ENCODE results near the gene SKIDA1. TPM values are rescaled to one million over a fixed set of nuclear protein-coding genes. Genes with fewer than 3 reads are reported as not detected.
A peak's percentile ranks its signal among the peaks of the same experiment; 100 is the strongest.
"Not testable (repeated sequence)": the region's sequence is repeated elsewhere in the genome, so short reads cannot be mapped to it uniquely, and the experiment has no call there.

SKIDA1 gene
- total RNA-seq (1 to 10 TPM in 3 of 4 donors, under 1 TPM in 1; 0.82 to 4.2 (median 3.4) TPM), polyA plus RNA-seq (under 1 TPM in 1 of 3 donors, not detected in 2; 0.10 TPM)

GRCh38 chr10:21525367-21526187 lies at the start of gene SKIDA1:
Gene SKIDA1 (minus strand): TSS chr10:21525682. CDS start chr10:21517822, 7,860 bp downstream.
- H3K27ac ChIP-seq: peak within 1 kb of the TSS; percentile 97 to 99 (median 98)
- H3K36me3 ChIP-seq: no peaks in the 10 kb centered on the region
- H3K27me3 ChIP-seq: no peaks in the 10 kb centered on the region
- TF ChIP-seq POLR2AphosphoS5 (IDR thresholded peaks at IDR 0.05) (peak; percentile 4 to 77 (median 62)), EP300 (IDR thresholded peaks at IDR 0.05) (peak in 2 of 4 donors; percentile 17 to 42), CTCF (IDR thresholded peaks at IDR 0.05) (no peak)
- H3K9me3 ChIP-seq: no peaks in the 10 kb centered on the region
- H3K4me1 ChIP-seq: peaks cover 0 to 54% (median 28%) of the 10 kb centered on the region in 4 donors
- intact Hi-C loops (cut with DNase I): loop anchor here (5.0 to 10.0 kb wide), 2 partner anchors 817 to 909 kb away; no protein-coding TSS in a partner anchor
- 1% methylated on average over 64 of the region's 64 CpGs for WGBS, 2 donors
- peak; percentile 93 for DNase-seq
- H3K4me3 ChIP-seq: peak within 1 kb of the TSS; percentile 49 to 74 (median 68)

GRCh38 chr10:21574514-21574913 lies 49.0 kb upstream of the SKIDA1 start:
- intact Hi-C loops (cut with DNase I); H3K27ac ChIP-seq; H3K36me3 ChIP-seq; H3K27me3 ChIP-seq; DNase-seq; H3K9me3 ChIP-seq; H3K4me3 ChIP-seq: not testable (repeated sequence)
- peaks cover 0 to 23% (median 18%) of the 10 kb centered on the region in 4 donors for H3K4me1 ChIP-seq
- 93 to 95% methylated on average over 2 of the region's 2 CpGs for WGBS, 2 donors

GRCh38 chr10:21572578-21572977 lies 47.1 kb upstream of the SKIDA1 start:
- H3K36me3 ChIP-seq: no peaks in the 10 kb centered on the region
- 78 to 87% methylated on average over 3 of the region's 3 CpGs for WGBS, 2 donors
- H3K9me3 ChIP-seq: no peaks in the 10 kb centered on the region
- H3K27ac ChIP-seq: no peak overlapping the region
- no peak overlapping the region for H3K4me3 ChIP-seq
- intact Hi-C loops (cut with DNase I): no loop called here
- no peak for TF ChIP-seq POLR2AphosphoS5 (IDR thresholded peaks at IDR 0.05)
- TF ChIP-seq EP300 (IDR thresholded peaks at IDR 0.05): no peak
- TF ChIP-seq POLR2A (IDR thresholded peaks at IDR 0.05): no peak
- TF ChIP-seq CTCF (IDR thresholded peaks at IDR 0.05): no peak
- H3K4me1 ChIP-seq: peaks cover 0 to 23% (median 18%) of the 10 kb centered on the region in 4 donors
- peak; percentile 66 for DNase-seq
- H3K27me3 ChIP-seq: no peaks in the 10 kb centered on the region

GRCh38 chr10:21570761-21571521 lies 45.5 kb upstream of the SKIDA1 start:
- H3K4me1 ChIP-seq: peaks cover 0 to 23% (median 18%) of the 10 kb centered on the region in 4 donors
- H3K4me3 ChIP-seq: no peak overlapping the region
- intact Hi-C loops (cut with DNase I): no loop called here
- TF ChIP-seq EP300 (IDR thresholded peaks at IDR 0.05): no peak
- no peak for TF ChIP-seq CTCF (IDR thresholded peaks at IDR 0.05)
- no peak for TF ChIP-seq POLR2A (IDR thresholded peaks at IDR 0.05)
- no peak for TF ChIP-seq POLR2AphosphoS5 (IDR thresholded peaks at IDR 0.05)
- H3K9me3 ChIP-seq: no peaks in the 10 kb centered on the region
- no peak overlapping the region for H3K27ac ChIP-seq
- 85% methylated on average over 3 of the region's 3 CpGs for WGBS, 2 donors
- no peaks in the 10 kb centered on the region for H3K27me3 ChIP-seq
- no peak for DNase-seq
- no peaks in the 10 kb centered on the region for H3K36me3 ChIP-seq

GRCh38 chr10:21558984-21559383 lies 33.5 kb upstream of the SKIDA1 start:
- Histone ChIP-seq H3K36me3 (peaks cover 0 to 41% (median under 1%) of the 10 kb centered on the region in 4 donors), H3K4me1 (peaks cover 0 to 20% (median 9%) of the 10 kb centered on the region in 4 donors)
- H3K9me3 ChIP-seq; DNase-seq; H3K4me3 ChIP-seq; intact Hi-C loops (cut with DNase I); H3K27ac ChIP-seq; H3K27me3 ChIP-seq: not testable (repeated sequence)
- WGBS, 2 donors: 96 to 98% methylated on average over 7 of the region's 7 CpGs
